K562 (cell line): ENCODE measurements around the gene NUP188. TPM values are rescaled to one million over a fixed set of nuclear protein-coding genes. Genes with fewer than 3 reads are reported as not detected.

Experiments used
- ATAC-seq: fragments of 200-7000 bp; cut with Tn5 transposase; 3 replicates; pipeline ENCODE4 v1.9.1; 2020; ENCODE audit warnings: moderate library complexity
- BruUV-seq: library from RNA; stranded (reverse); fragments of 400-500 nt; replicated peaks from 2 replicates; lab custom pipeline; 2021; lab: Mats Ljungman, UMichigan
- CTCF ChIA-PET: fragments of 300-600 bp; formaldehyde crosslinking; extraction: SDS; loops from one replicate; lab custom pipeline; 2021; ENCODE audit warnings: low intra/inter-chr PET ratio; lab: Yijun Ruan, JAX
- POLR2A ChIA-PET: fragments of 300-600, 350-650 bp; sonication (Branson Sonifier 250); formaldehyde crosslinking; extraction: SDS; loops from one replicate; lab custom pipeline; 2021; ENCODE audit warnings: antibody characterized with exemption, inconsistent platforms; lab: Yijun Ruan, JAX
- DNase-seq, 4 experiments: peaks; one replicate each; pipeline versions ENCODE4 v3.0.0 to v3.0.0-alpha.2; 2011 to 2018; ENCODE audit warnings: low spot score in 3 of 4, mixed read lengths in 3 of 4; ENCODE audit errors: extremely low read depth in 1 of 4
- FAIRE-seq: peaks from 2 replicates; lab custom pipeline; 2011; peaks lifted over from hg19 to GRCh38; lab: Jason Lieb, UNC
- H2AFZ ChIP-seq: 2 replicates; pipeline ENCODE4 v1.6.0; 2011; ENCODE audit warnings: low read depth, low read length, control low read depth, inconsistent platforms
- H3K27ac ChIP-seq: fragments of 200-600 bp; 3 replicates; pipeline ENCODE4 v1.8.0; 2011; ENCODE audit warnings: low read depth, mild to moderate bottlenecking, control low read depth, inconsistent platforms, low read length, moderate library complexity, mixed read lengths; ENCODE audit errors: extremely low read depth
- H3K27me3 ChIP-seq, 2 experiments: fragments of 300-600 bp in 1 of 2; 2 replicates in 1 of 2; 3 replicates in 1 of 2; pipeline versions ENCODE4 v1.6.0 to v1.8.0; 2011; ENCODE audit warnings: inconsistent platforms in 2 of 2, low read length in 2 of 2, mild to moderate bottlenecking in 1 of 2, mixed read lengths in 1 of 2, moderate library complexity in 1 of 2; ENCODE audit not compliant: control insufficient read depth in 2 of 2, insufficient read depth in 2 of 2
- H3K36me3 ChIP-seq: fragments of 300-600 bp; 3 replicates; pipeline ENCODE4 v1.8.0; 2011; ENCODE audit warnings: mild to moderate bottlenecking, low read length, inconsistent platforms; ENCODE audit not compliant: control insufficient read depth, insufficient read depth
- H3K4me1 ChIP-seq, 2 experiments: fragments of 200-600 bp in 1 of 2; replicated peaks in 1 of 2; 2 replicates in 1 of 2; 3 replicates in 1 of 2; pipeline versions ENCODE4 v1.5.1 to v1.8.0; 2011; ENCODE audit warnings: inconsistent platforms in 2 of 2, low read length in 2 of 2, mild to moderate bottlenecking in 1 of 2, mixed read lengths in 1 of 2, moderate library complexity in 1 of 2; ENCODE audit not compliant: control insufficient read depth in 2 of 2, insufficient read depth in 2 of 2
- H3K4me2 ChIP-seq: 2 replicates; pipeline ENCODE4 v1.6.1; 2011; ENCODE audit warnings: low read length, control low read depth, inconsistent platforms, mixed read lengths; ENCODE audit not compliant: insufficient read depth
- H3K4me3 ChIP-seq: fragments of 200-600 bp; sonication (generic), shearing (Covaris generic); 2 replicates; pipeline ENCODE4 v1.5.1; 2016; ENCODE audit warnings: control low read depth, inconsistent platforms
- H3K79me2 ChIP-seq: fragments of 200-600 bp; 3 replicates; pipeline ENCODE4 v1.8.0; 2011; ENCODE audit warnings: low read length, inconsistent platforms; ENCODE audit not compliant: control insufficient read depth, insufficient read depth
- H3K9ac ChIP-seq, 2 experiments: 2 replicates each; pipeline versions ENCODE4 v1.6.0 to v1.6.1; 2011; ENCODE audit warnings: low read depth in 2 of 2, low read length in 2 of 2, control low read depth in 1 of 2, inconsistent platforms in 1 of 2, mild to moderate bottlenecking in 1 of 2, mixed read lengths in 1 of 2; ENCODE audit not compliant: insufficient read depth in 1 of 2
- H3K9me1 ChIP-seq: one replicate; pipeline ENCODE4 v1.6.0; 2011; ENCODE audit warnings: inconsistent platforms, mild to moderate bottlenecking, low read length, moderate library complexity; ENCODE audit not compliant: control insufficient read depth, insufficient read depth
- H3K9me3 ChIP-seq: replicated peaks from 2 replicates; pipeline ENCODE4 v1.5.1; 2011; ENCODE audit warnings: low read depth, low read length, inconsistent platforms; ENCODE audit not compliant: control insufficient read depth, insufficient read depth
- H4K20me1 ChIP-seq: replicated peaks from 2 replicates; pipeline ENCODE4 v1.6.1; 2011; ENCODE audit warnings: low read length, inconsistent platforms, mixed read lengths; ENCODE audit not compliant: control insufficient read depth, insufficient read depth
- CREBBP ChIP-seq: IDR thresholded peaks from one replicate; pipeline ENCODE4 v1.6.1; 2012; ENCODE audit warnings: low read depth, mild to moderate bottlenecking, control low read depth, inconsistent platforms, low read length
- ETV6 ChIP-seq, 3 experiments: fragments of 150-350 bp in 1 of 3; sonication (generic) in 1 of 3; formaldehyde crosslinking in 1 of 3; IDR thresholded peaks; 2 replicates each; pipeline versions ENCODE4 v1.6.1 to v1.8.0; 2014 to 2022; ENCODE audit warnings: borderline replicate concordance in 2 of 3, low read depth in 2 of 3, antibody characterized with exemption in 1 of 3, low read length in 1 of 3, mild to moderate bottlenecking in 1 of 3, missing genetic modification reagents in 1 of 3
- HNRNPK ChIP-seq: fragments of 200-400 bp; formaldehyde crosslinking; IDR thresholded peaks from one replicate; pipeline ENCODE4 v1.6.1; 2018; ENCODE audit warnings: mild to moderate bottlenecking, low read depth, low read length; ENCODE audit not compliant: poor library complexity, severe bottlenecking
- NCOA4 ChIP-seq: fragments of 450-650 bp; IDR thresholded peaks from 2 replicates; pipeline ENCODE4 v1.6.1; 2018; ENCODE audit warnings: mild to moderate bottlenecking; ENCODE audit not compliant: partially characterized antibody
- RFX5 ChIP-seq: IDR thresholded peaks from 2 replicates; pipeline ENCODE4 v1.6.1; 2011; ENCODE audit warnings: low read depth, mild to moderate bottlenecking, improper control_type of control experiment, low read length
- ZBED1 ChIP-seq: IDR thresholded peaks from 2 replicates; pipeline ENCODE4 v1.6.1; 2014
- ZFX ChIP-seq: sonication (generic); formaldehyde crosslinking; IDR thresholded peaks from 2 replicates; pipeline ENCODE4 v1.8.0; 2022; ENCODE audit warnings: mild to moderate bottlenecking, missing genetic modification reagents, moderate library complexity
- ZNF253 ChIP-seq: fragments of 250-450 bp; sonication (Bioruptor Pico); conservative IDR thresholded peaks from 2 replicates; pipeline ENCODE4 v1.6.1; 2021; ENCODE audit warnings: mild to moderate bottlenecking
- ZNF431 ChIP-seq: sonication (generic); formaldehyde crosslinking; IDR thresholded peaks from 2 replicates; pipeline ENCODE4 v1.8.0; 2022; ENCODE audit warnings: mild to moderate bottlenecking, missing genetic modification reagents
- WGBS: fragments of 100-300 bp; shearing (Covaris generic); methylation state at CpG from one replicate; pipeline ENCODE4 v1.1.6; 2016; ENCODE audit warnings: low coverage, mixed read lengths; ENCODE audit not compliant: insufficient coverage; ENCODE audit errors: missing lambda C conversion rate; 5-methylcytosine and 5-hydroxymethylcytosine counted together
- in situ Hi-C: fragments of 300-500 bp; cut with MboI; formaldehyde crosslinking; loops from 4 replicates; pipeline ENCODE4 v1.15.0; 2018; ENCODE audit warnings: inconsistent platforms, mixed read lengths
- intact Hi-C: fragments of 100-400 bp; cut with micrococcal nuclease; formaldehyde crosslinking; loops from 2 replicates; pipeline ENCODE4 v1.14.2; 2022
- polyA plus RNA-seq, 8 experiments: library from polyadenylated mRNA; depleted of rRNA in 4 of 8; stranded (reverse) in 5 of 8; unstranded in 3 of 8; fragments of >200 nt; fragmentation: Nextera tagmentation in 2 of 8; fragmentation: Illumina TruSeq in 1 of 8; extraction: Ambion mirVana in 2 of 8; extraction: Trizol in 1 of 8; gene quantifications; 2 replicates each; pipeline versions ENCODE4 v1.2.1 to v1.2.3, GENCODE V29; 2011 to 2014; ENCODE audit warnings: inconsistent platforms in 1 of 8, missing spikeins in 1 of 8
- total RNA-seq, 7 experiments: library from RNA; depleted of rRNA in 6 of 7; stranded (reverse); fragments of >200 nt in 6 of 7; fragmentation: Illumina TruSeq in 2 of 7; extraction: Trizol in 2 of 7; gene quantifications; 2 replicates each; pipeline versions ENCODE4 v1.2.1 to v1.2.3, GENCODE V29; 2011 to 2021; ENCODE audit warnings: low replicate concordance in 1 of 7
- TF ChIP-seq, protein P1 (sequence below): sonication (generic); formaldehyde crosslinking; IDR thresholded peaks from 2 replicates; pipeline ENCODE4 v1.8.0; 2022; ENCODE audit warnings: missing genetic modification reagents, mild to moderate bottlenecking, moderate library complexity, borderline replicate concordance
- TF ChIP-seq, protein P2 (sequence below): sonication (generic); IDR thresholded peaks from 2 replicates; pipeline ENCODE4 v1.6.1; 2016

Gene NUP188
- total and polyA plus RNA-seq, 9 of the 15 experiments (the other 6 are each of a cell fraction or from before 2014, with no cell fraction given): 11.7 to 135 (median 70.6) TPM

DNA sequence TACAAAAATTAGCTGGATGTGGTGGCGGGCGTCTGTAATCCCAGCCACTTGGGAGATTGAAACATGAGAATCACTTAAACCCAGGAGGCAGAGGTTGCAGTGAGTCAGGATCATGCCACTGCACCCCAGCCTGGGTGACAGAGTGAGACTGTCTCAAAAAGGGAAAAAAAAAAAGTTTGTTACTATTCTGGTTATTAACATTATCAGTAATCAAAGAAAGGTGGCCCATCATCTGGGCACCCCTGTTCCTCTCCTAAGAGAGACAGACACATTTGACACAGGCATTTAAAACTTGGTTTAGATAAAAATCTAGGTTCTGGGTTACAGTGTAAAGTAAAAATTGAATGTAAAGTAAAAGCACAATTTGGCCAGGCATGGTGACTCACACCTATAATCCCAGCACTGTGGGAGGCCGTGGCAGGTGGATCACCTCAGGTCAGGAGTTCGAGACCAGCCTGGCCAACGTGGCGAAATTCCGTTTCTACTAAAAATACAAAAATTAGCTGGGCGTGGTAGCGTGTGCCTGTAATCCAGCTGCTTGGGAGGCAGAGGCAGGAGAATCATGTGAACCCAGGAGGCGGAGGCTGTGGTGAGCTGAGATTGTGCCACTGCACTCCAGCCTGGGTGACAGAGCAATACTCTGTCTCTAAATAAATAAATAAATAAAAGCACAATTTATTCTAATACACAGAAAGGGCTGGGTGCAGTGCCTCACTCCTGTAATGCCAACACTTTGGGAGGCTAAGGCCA is 43.5 kb upstream of the NUP188 start:
- no peaks in the 10 kb centered on the region for H3K9me1 ChIP-seq
- in situ Hi-C loops: no loop called here
- FAIRE-seq (no peak), DNase-seq (no peak), ATAC-seq (no peak)
- peaks cover 0 to 27% of the 10 kb centered on the region in 2 experiments; a peak in 1 of 5 replicates for H3K4me1 ChIP-seq
- ChIA-PET POLR2A (no interaction called here), CTCF (no interaction called here)
- TF ChIP-seq, protein P1, sequence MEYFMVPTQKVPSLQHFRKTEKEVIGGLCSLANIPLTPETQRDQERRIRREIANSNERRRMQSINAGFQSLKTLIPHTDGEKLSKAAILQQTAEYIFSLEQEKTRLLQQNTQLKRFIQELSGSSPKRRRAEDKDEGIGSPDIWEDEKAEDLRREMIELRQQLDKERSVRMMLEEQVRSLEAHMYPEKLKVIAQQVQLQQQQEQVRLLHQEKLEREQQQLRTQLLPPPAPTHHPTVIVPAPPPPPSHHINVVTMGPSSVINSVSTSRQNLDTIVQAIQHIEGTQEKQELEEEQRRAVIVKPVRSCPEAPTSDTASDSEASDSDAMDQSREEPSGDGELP (CRISPR knock-in tag): no peak
- no peak overlapping the region for H2AFZ ChIP-seq
- H3K27ac ChIP-seq: no peak overlapping the region
- no peaks in the 10 kb centered on the region for H3K79me2 ChIP-seq
- intact Hi-C loops: no loop called here
- no peak overlapping the region for H3K4me2 ChIP-seq
- 79% methylated on average over 9 of the region's 10 CpGs for WGBS
- BruUV-seq: no TSS peak
- H3K9ac ChIP-seq: no peak overlapping the region
- H3K4me3 ChIP-seq: no peak overlapping the region
- H3K27me3 ChIP-seq: no peaks in the 10 kb centered on the region
- H3K9me3 ChIP-seq: no peaks in the 10 kb centered on the region
- H3K36me3 ChIP-seq: peaks cover 24% of the 10 kb centered on the region; the same call in 2 of the 3 replicates
- no peaks in the 10 kb centered on the region; the same call in none of the 2 replicates for H4K20me1 ChIP-seq

DNA sequence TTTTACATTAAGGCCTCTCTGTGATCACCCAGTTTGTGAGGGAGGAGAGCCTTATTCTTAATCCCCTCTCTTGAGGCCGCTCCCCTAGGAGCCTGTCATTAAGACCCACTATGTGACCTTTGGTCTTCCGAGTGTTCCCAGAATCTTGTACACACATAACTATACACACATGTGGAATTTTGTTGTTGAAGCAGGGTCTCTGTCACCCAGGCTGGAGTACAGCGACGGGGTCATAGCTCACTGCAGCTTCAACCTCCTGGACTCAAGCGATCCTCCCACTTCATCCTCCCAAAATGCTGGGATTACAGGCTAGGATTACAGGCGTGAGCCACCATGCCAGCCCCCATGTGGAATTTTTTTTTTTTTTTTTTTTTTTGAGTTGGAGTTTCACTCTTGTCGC is 41.5 kb upstream of the NUP188 start:
- peaks cover 42% of the 10 kb centered on the region; the same call in 2 of the 3 replicates for H3K36me3 ChIP-seq
- DNase-seq: no peak
- H3K9me3 ChIP-seq: no peaks in the 10 kb centered on the region
- no peaks in the 10 kb centered on the region for H3K9me1 ChIP-seq
- peak; percentile 23 for FAIRE-seq
- CTCF ChIA-PET: no interaction called here
- H3K27ac ChIP-seq: no peak overlapping the region
- POLR2A ChIA-PET: interaction anchor here (0.6 kb wide), 1 partner anchor 9 kb away, joined by 3 read pairs; no protein-coding TSS in a partner anchor
- no peaks in the 10 kb centered on the region for H3K27me3 ChIP-seq
- intact Hi-C loops (no loop called here), in situ Hi-C loops (no loop called here)
- WGBS: 89% methylated on average over 5 of the region's 7 CpGs
- no peaks in the 10 kb centered on the region for H3K79me2 ChIP-seq
- peaks cover 0 to 31% of the 10 kb centered on the region in 2 experiments; a peak in 2 of 5 replicates for H3K4me1 ChIP-seq
- no TSS peak for BruUV-seq
- H4K20me1 ChIP-seq: no peaks in the 10 kb centered on the region; the same call in none of the 2 replicates
- H3K4me3 ChIP-seq: no peak overlapping the region
- no peak overlapping the region for H2AFZ ChIP-seq
- no peak for ATAC-seq
- no peak overlapping the region for H3K4me2 ChIP-seq
- H3K9ac ChIP-seq: no peak overlapping the region
- TF ChIP-seq, protein P2, sequence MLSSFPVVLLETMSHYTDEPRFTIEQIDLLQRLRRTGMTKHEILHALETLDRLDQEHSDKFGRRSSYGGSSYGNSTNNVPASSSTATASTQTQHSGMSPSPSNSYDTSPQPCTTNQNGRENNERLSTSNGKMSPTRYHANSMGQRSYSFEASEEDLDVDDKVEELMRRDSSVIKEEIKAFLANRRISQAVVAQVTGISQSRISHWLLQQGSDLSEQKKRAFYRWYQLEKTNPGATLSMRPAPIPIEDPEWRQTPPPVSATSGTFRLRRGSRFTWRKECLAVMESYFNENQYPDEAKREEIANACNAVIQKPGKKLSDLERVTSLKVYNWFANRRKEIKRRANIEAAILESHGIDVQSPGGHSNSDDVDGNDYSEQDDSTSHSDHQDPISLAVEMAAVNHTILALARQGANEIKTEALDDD: no peak
- no peak for TF ChIP-seq NCOA4
- no peak for TF ChIP-seq CREBBP
- no peak for TF ChIP-seq RFX5
- TF ChIP-seq ETV6 (IDR thresholded peaks at IDR 0.05; ENCODE audit: borderline replicate concordance in 1 of 2, low read depth in 2 of 2, low read length in 1 of 2): no peak
- no peak for TF ChIP-seq ETV6 (CRISPR knock-in tag; IDR thresholded peaks at IDR 0.05; ENCODE audit: borderline replicate concordance)
- TF ChIP-seq ZNF253 (CRISPR knock-in tag): no peak
- no peak for TF ChIP-seq HNRNPK
- TF ChIP-seq ZBED1: no peak
- TF ChIP-seq ZFX (CRISPR knock-in tag): no peak
- no peak for TF ChIP-seq ZNF431 (CRISPR knock-in tag)
